Measurements from ENCODE around the gene PTK6.

DNA sequence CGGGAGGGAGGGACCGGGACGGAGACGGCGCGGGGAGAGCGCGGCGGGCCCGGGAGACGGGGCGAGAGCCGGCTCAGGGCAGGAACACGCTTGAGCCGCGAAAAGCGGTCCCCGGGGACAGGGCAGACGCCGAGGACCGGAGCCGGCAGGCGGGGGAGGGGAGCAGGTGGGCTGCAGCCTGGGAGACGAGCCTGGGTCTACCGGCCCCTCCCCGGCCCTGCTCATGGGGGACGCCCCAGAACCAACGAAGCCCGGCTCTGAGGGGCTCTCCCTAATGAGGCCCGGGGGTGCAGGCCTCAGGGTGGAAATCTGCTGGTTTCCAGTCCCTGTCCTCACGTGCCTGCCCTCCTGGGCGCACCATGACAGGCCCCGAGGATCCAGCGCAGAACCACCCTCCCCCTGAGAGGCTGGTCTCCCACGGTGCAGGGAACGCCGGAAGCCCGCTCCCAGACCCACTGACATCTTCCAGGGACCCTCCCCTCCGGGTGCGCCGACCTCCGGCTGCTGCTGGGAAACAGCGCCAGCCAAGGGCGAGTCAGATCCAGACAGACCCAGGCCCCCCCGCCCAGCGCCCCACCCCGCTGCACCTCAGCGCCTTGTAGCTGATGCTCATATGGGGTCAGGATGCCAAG lies 37.7 kb downstream of the PTK6 start:
- TF ChIP-seq, protein P1, sequence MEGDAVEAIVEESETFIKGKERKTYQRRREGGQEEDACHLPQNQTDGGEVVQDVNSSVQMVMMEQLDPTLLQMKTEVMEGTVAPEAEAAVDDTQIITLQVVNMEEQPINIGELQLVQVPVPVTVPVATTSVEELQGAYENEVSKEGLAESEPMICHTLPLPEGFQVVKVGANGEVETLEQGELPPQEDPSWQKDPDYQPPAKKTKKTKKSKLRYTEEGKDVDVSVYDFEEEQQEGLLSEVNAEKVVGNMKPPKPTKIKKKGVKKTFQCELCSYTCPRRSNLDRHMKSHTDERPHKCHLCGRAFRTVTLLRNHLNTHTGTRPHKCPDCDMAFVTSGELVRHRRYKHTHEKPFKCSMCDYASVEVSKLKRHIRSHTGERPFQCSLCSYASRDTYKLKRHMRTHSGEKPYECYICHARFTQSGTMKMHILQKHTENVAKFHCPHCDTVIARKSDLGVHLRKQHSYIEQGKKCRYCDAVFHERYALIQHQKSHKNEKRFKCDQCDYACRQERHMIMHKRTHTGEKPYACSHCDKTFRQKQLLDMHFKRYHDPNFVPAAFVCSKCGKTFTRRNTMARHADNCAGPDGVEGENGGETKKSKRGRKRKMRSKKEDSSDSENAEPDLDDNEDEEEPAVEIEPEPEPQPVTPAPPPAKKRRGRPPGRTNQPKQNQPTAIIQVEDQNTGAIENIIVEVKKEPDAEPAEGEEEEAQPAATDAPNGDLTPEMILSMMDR (IDR thresholded peaks at IDR 0.05), result no peak
- no peak for TF ChIP-seq POLR2AphosphoS5 (IDR thresholded peaks at IDR 0.05)

Measured in breast epithelium (tissue), 3 donors.